ENCODE measurements around the gene CCS.

- TF ChIP-seq CTCF (IDR thresholded peaks at IDR 0.05; ENCODE audit: insufficient read depth, low read length, poor library complexity, severe bottlenecking) (no peak), EZH2phosphoT487 (conservative IDR thresholded peaks at IDR 0.05; ENCODE audit: low read length) (no peak)
Observed at GRCh38 chr11:66561178-66561974, 31.6 kb upstream of the CCS start.
